K562 (cell line): Measurements from ENCODE around the gene LRRC3B. TPM values are rescaled to one million over a fixed set of nuclear protein-coding genes. Genes with fewer than 3 reads are reported as not detected.

Source experiments
- NFIX ChIP-seq: fragments of 250-450 bp; sonication (Bioruptor Pico); IDR thresholded peaks from 2 replicates; pipeline ENCODE4 v1.4.0; 2020; ENCODE audit warnings: low read depth, mild to moderate bottlenecking, moderate library complexity
- PTTG1 ChIP-seq: fragments of 450-650 bp; IDR thresholded peaks from 2 replicates; pipeline ENCODE4 v1.6.1; 2016; ENCODE audit warnings: low read depth, mild to moderate bottlenecking, missing genetic modification characterization, missing compliant biosample characterization
- SRSF1 ChIP-seq: fragments of 200-400 bp; formaldehyde crosslinking; IDR thresholded peaks from 2 replicates; pipeline ENCODE4 v1.6.1; 2017; ENCODE audit warnings: mild to moderate bottlenecking, low read depth, low read length, moderate library complexity
- ZBTB49 ChIP-seq: sonication (generic); formaldehyde crosslinking; IDR thresholded peaks from 2 replicates; pipeline ENCODE4 v1.8.0; 2022; ENCODE audit warnings: missing genetic modification reagents, mild to moderate bottlenecking, borderline replicate concordance
- polyA plus RNA-seq, 8 experiments: library from polyadenylated mRNA; depleted of rRNA in 4 of 8; stranded (reverse) in 5 of 8; unstranded in 3 of 8; fragments of >200 nt; fragmentation: Nextera tagmentation in 2 of 8; fragmentation: Illumina TruSeq in 1 of 8; extraction: Ambion mirVana in 2 of 8; extraction: Trizol in 1 of 8; gene quantifications; 2 replicates each; pipeline versions ENCODE4 v1.2.1 to v1.2.3, GENCODE V29; 2011 to 2014; ENCODE audit warnings: inconsistent platforms in 1 of 8, missing spikeins in 1 of 8
- total RNA-seq, 7 experiments: library from RNA; depleted of rRNA in 6 of 7; stranded (reverse); fragments of >200 nt in 6 of 7; fragmentation: Illumina TruSeq in 2 of 7; extraction: Trizol in 2 of 7; gene quantifications; 2 replicates each; pipeline versions ENCODE4 v1.2.1 to v1.2.3, GENCODE V29; 2011 to 2021; ENCODE audit warnings: low replicate concordance in 1 of 7
- TF ChIP-seq, protein P1 (sequence below): sonication (generic); formaldehyde crosslinking; IDR thresholded peaks from 2 replicates; pipeline ENCODE4 v1.8.1; 2023; ENCODE audit warnings: missing genetic modification reagents, mild to moderate bottlenecking, borderline replicate concordance
- TF ChIP-seq, protein P2 (sequence below): sonication (generic); formaldehyde crosslinking; IDR thresholded peaks from 2 replicates; pipeline ENCODE4 v1.4.0; 2020; ENCODE audit warnings: mild to moderate bottlenecking, missing genetic modification reagents
- TF ChIP-seq, protein P3 (sequence below), 2 experiments: fragments of 450-650 bp; IDR thresholded peaks; 2 replicates each; pipeline ENCODE4 v1.6.1; 2016; ENCODE audit warnings: mild to moderate bottlenecking in 2 of 2, borderline replicate concordance in 1 of 2, low read depth in 1 of 2, moderate library complexity in 1 of 2

Gene LRRC3B
- total and polyA plus RNA-seq, 9 of the 15 experiments (the other 6 are each of a cell fraction or from before 2014, with no cell fraction given), result under 0.01 to 0.33 TPM; not detected in 7

GRCh38 chr3:26622621-26623418 lies at the start of gene LRRC3B (continued):
- TF ChIP-seq, protein P1, sequence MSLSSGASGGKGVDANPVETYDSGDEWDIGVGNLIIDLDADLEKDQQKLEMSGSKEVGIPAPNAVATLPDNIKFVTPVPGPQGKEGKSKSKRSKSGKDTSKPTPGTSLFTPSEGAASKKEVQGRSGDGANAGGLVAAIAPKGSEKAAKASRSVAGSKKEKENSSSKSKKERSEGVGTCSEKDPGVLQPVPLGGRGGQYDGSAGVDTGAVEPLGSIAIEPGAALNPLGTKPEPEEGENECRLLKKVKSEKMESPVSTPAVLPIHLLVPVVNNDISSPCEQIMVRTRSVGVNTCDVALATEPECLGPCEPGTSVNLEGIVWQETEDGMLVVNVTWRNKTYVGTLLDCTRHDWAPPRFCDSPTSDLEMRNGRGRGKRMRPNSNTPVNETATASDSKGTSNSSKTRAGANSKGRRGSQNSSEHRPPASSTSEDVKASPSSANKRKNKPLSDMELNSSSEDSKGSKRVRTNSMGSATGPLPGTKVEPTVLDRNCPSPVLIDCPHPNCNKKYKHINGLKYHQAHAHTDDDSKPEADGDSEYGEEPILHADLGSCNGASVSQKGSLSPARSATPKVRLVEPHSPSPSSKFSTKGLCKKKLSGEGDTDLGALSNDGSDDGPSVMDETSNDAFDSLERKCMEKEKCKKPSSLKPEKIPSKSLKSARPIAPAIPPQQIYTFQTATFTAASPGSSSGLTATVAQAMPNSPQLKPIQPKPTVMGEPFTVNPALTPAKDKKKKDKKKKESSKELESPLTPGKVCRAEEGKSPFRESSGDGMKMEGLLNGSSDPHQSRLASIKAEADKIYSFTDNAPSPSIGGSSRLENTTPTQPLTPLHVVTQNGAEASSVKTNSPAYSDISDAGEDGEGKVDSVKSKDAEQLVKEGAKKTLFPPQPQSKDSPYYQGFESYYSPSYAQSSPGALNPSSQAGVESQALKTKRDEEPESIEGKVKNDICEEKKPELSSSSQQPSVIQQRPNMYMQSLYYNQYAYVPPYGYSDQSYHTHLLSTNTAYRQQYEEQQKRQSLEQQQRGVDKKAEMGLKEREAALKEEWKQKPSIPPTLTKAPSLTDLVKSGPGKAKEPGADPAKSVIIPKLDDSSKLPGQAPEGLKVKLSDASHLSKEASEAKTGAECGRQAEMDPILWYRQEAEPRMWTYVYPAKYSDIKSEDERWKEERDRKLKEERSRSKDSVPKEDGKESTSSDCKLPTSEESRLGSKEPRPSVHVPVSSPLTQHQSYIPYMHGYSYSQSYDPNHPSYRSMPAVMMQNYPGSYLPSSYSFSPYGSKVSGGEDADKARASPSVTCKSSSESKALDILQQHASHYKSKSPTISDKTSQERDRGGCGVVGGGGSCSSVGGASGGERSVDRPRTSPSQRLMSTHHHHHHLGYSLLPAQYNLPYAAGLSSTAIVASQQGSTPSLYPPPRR, result no peak
- no peak for TF ChIP-seq NFIX (CRISPR knock-in tag)
- TF ChIP-seq PTTG1 (tag), result no peak
- TF ChIP-seq, protein P2, sequence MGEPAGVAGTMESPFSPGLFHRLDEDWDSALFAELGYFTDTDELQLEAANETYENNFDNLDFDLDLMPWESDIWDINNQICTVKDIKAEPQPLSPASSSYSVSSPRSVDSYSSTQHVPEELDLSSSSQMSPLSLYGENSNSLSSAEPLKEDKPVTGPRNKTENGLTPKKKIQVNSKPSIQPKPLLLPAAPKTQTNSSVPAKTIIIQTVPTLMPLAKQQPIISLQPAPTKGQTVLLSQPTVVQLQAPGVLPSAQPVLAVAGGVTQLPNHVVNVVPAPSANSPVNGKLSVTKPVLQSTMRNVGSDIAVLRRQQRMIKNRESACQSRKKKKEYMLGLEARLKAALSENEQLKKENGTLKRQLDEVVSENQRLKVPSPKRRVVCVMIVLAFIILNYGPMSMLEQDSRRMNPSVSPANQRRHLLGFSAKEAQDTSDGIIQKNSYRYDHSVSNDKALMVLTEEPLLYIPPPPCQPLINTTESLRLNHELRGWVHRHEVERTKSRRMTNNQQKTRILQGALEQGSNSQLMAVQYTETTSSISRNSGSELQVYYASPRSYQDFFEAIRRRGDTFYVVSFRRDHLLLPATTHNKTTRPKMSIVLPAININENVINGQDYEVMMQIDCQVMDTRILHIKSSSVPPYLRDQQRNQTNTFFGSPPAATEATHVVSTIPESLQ (CRISPR knock-in tag), result no peak
- no peak for TF ChIP-seq ZBTB49 (CRISPR knock-in tag)
- TF ChIP-seq, protein P3, sequence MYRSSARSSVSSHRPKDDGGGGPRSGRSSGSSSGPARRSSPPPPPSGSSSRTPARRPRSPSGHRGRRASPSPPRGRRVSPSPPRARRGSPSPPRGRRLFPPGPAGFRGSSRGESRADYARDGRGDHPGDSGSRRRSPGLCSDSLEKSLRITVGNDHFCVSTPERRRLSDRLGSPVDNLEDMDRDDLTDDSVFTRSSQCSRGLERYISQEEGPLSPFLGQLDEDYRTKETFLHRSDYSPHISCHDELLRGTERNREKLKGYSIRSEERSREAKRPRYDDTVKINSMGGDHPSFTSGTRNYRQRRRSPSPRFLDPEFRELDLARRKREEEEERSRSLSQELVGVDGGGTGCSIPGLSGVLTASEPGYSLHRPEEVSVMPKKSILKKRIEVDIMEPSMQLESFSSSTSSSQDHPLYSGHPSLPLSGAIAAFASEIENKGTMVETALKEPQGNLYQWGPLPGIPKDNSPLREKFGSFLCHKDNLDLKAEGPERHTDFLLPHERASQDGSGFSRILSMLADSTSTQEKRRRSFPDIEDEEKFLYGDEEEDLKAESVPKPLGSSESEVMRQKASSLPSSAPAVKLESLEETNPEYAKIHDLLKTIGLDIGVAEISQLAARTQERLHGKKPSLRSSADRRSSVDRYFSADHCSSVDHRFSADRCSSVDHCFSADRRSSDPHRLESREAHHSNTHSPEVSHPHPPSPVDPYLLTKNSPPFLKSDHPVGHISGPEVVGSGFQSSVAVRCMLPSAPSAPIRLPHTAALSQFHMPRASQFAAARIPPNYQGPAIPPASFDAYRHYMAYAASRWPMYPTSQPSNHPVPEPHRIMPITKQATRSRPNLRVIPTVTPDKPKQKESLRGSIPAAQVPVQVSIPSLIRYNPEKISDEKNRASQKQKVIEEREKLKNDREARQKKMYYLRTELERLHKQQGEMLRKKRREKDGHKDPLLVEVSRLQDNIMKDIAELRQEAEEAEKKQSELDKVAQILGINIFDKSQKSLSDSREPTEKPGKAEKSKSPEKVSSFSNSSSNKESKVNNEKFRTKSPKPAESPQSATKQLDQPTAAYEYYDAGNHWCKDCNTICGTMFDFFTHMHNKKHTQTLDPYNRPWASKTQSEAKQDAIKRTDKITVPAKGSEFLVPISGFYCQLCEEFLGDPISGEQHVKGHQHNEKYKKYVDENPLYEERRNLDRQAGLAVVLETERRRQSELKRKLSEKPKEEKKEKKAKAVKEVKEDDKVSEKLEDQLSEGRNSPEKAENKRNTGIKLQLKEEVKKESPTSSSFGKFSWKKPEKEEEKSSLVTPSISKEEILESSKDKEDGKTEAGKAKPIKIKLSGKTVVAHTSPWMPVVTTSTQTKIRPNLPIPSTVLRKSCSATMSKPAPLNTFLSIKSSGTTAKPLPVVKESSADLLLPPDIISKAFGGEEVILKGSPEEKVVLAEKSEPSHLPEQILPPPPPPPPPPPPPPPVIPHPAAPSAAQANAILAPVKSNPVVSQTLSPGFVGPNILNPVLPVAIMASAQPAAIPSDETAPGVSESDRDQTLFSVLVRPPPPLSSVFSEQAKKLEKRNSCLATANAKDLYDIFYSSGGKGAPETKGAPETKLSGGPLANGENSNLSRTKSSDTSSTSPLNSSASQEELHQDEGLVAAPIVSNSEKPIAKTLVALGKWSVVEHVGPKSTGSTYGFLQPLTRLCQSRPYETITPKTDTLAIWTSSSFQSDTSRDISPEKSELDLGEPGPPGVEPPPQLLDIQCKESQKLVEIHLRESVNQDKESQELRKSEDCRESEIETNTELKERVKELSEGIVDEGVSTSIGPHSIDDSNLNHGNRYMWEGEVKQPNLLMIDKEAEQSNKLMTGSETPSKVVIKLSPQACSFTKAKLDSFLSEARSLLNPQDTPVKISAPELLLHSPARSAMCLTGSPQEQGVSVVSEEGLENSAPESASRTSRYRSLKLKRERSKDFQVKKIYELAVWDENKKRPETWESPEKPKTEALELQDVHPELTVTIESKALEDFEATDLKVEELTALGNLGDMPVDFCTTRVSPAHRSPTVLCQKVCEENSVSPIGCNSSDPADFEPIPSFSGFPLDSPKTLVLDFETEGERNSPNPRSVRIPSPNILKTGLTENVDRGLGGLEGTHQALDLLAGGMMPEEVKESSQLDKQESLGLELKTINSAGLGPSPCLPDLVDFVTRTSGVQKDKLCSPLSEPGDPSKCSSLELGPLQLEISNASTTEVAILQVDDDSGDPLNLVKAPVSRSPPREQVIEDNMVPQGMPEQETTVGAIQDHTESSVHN (IDR thresholded peaks at IDR 0.05; ENCODE audit: borderline replicate concordance in 1 of 2, low read depth in 1 of 2), result no peak
- TF ChIP-seq SRSF1, result no peak
